ENCODE results near the gene PGP. TPM values are rescaled to one million over a fixed set of nuclear protein-coding genes. Genes with fewer than 3 reads are reported as not detected.
A peak's percentile ranks its signal among the peaks of the same experiment; 100 is the strongest.

The PGP gene
- total RNA-seq, 2 experiments from 2014 or later: 11.5 to 15.0 TPM

DNA sequence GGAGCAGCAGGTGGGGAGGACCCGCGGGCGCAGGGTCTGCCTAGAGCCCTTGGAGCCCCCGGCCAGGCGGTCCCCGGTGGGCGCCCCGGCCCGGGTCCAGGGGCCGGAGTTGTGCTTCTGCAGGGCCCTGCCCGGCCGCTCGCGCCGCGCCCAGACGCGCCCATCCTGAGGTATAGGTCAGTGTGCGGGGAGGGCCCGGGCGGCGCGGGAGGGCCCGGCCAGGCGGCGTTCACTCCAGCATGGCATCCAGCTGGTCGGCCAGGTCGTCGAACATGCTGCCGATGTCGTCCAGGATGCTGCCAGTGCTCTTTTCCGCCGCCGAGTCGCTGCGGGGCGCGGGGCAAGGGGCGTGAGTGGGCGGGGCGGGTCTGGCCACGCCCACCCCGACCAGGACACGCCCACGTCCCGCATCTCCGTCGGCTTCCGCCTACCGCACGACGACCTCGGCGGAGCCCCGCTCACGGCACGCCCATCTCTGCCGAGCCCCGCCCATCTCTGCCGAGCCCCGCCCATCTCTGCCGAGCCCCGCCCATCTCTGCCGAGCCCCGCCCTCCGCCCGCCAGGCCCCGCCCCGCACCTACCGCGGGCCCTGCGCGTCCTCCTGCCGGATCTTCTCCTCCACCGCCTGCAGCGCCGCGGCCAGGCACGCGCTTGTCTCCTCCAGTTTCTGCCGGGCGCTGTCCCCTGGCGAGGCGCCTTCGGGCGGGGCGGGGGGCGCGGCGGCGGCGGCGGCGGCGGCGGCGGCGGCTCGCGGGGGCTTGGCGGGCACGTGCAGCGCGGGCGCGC, 36.1 kb downstream of the PGP start:
- ChIA-PET POLR2A (no interaction called here), CTCF (no interaction called here)
- H3K4me3 Mint-ChIP-seq: no peak overlapping the region
- peaks cover 16% of the 10 kb centered on the region for H3K36me3 Mint-ChIP-seq (ENCODE audit: low read depth)
- no peaks in the 10 kb centered on the region for H3K27me3 Mint-ChIP-seq
- peak; percentile 70 for DNase-seq
- no peaks in the 10 kb centered on the region for H3K9me3 Mint-ChIP-seq (ENCODE audit: low read depth)
- ATAC-seq: peak; percentile 80
- H3K27ac Mint-ChIP-seq: no peak overlapping the region
- H3K4me1 Mint-ChIP-seq: no peaks in the 10 kb centered on the region
- intact Hi-C loops (cut with DNase I, micrococcal nuclease): loop anchor here in 1 of 2 experiments (1.0 kb wide), 4 partner anchors 27 to 359 kb away; partner anchors contain the start of genes E4F1 and MLST8

DNA sequence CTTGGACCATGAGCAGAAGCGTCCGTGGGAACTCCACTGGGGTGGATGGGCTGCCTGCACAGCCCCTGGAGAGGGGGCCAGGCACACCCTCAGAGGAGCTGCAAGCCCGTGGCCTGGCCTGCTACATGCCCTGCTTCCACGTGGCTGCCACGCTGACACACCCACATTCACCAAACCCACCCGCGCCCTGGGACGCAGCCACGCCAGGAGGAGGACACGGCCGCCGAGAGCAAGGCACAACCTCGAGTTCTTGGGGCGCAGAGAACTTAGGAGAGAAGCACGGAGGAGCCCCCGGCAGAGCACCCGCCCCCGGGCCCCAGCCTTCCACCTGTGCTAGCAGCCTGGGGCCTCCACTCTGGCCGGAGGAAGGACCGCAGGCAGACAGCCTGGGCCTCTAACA, 37.1 kb downstream of the PGP start:
- no peaks in the 10 kb centered on the region for H3K4me1 Mint-ChIP-seq
- POLR2A ChIA-PET: no interaction called here
- no peaks in the 10 kb centered on the region for H3K9me3 Mint-ChIP-seq (ENCODE audit: low read depth)
- H3K4me3 Mint-ChIP-seq: no peak overlapping the region
- ATAC-seq (no peak), DNase-seq (no peak)
- intact Hi-C loops (cut with DNase I, micrococcal nuclease): no loop called here
- H3K27me3 Mint-ChIP-seq: no peaks in the 10 kb centered on the region
- CTCF ChIA-PET: no interaction called here
- H3K36me3 Mint-ChIP-seq (ENCODE audit: low read depth): peaks cover 18% of the 10 kb centered on the region
- H3K27ac Mint-ChIP-seq: no peak overlapping the region

DNA sequence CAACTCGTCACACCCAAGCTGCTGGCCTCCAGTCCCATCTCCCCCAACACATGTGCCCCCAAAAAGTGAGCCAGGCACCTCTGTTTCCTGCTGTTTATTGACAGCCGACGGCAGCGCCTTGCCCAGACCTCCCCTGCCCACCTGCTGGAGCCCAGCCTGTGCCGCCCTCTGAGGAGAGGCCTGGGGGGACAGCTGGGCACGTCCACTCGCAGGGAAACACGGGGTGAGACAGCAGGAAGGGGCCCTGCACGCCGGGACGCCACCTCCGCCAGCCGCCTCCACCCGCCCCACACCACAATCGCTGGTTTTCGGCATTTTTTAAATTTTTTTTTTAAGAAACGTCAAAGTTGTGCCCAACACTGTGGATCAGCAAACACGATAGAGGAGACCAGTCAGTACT, 37.5 kb downstream of the PGP start:
- DNase-seq: no peak
- H3K9me3 Mint-ChIP-seq (ENCODE audit: low read depth): no peaks in the 10 kb centered on the region
- ATAC-seq: no peak
- ChIA-PET POLR2A (no interaction called here), CTCF (no interaction called here)
- intact Hi-C loops (cut with DNase I, micrococcal nuclease): no loop called here
- no peak overlapping the region for H3K27ac Mint-ChIP-seq
- no peaks in the 10 kb centered on the region for H3K4me1 Mint-ChIP-seq
- no peaks in the 10 kb centered on the region for H3K27me3 Mint-ChIP-seq
- no peak overlapping the region for H3K4me3 Mint-ChIP-seq
- peaks cover 18% of the 10 kb centered on the region for H3K36me3 Mint-ChIP-seq (ENCODE audit: low read depth)

DNA sequence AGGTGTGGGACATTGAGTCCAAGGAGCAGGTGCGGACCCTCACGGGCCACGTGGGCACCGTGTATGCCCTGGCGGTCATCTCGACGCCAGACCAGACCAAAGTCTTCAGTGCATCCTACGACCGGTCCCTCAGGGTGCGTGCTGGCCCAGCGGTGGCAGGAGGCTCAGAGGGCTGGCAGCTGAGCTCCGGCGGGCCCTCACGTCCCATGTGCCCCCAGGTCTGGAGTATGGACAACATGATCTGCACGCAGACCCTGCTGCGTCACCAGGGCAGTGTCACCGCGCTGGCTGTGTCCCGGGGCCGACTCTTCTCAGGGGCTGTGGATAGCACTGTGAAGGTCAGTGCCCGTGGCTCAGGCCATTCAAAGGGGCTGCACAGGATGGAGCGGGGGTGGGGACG, 38.6 kb downstream of the PGP start:
- peaks cover 18% of the 10 kb centered on the region for H3K36me3 Mint-ChIP-seq (ENCODE audit: low read depth)
- POLR2A ChIA-PET: no interaction called here
- H3K27me3 Mint-ChIP-seq: no peaks in the 10 kb centered on the region
- H3K4me1 Mint-ChIP-seq: no peaks in the 10 kb centered on the region
- no peaks in the 10 kb centered on the region for H3K9me3 Mint-ChIP-seq (ENCODE audit: low read depth)
- H3K4me3 Mint-ChIP-seq: no peak overlapping the region
- DNase-seq: no peak
- CTCF ChIA-PET: no interaction called here
- no peak for ATAC-seq
- intact Hi-C loops (cut with DNase I, micrococcal nuclease): no loop called here
- H3K27ac Mint-ChIP-seq: no peak overlapping the region

DNA sequence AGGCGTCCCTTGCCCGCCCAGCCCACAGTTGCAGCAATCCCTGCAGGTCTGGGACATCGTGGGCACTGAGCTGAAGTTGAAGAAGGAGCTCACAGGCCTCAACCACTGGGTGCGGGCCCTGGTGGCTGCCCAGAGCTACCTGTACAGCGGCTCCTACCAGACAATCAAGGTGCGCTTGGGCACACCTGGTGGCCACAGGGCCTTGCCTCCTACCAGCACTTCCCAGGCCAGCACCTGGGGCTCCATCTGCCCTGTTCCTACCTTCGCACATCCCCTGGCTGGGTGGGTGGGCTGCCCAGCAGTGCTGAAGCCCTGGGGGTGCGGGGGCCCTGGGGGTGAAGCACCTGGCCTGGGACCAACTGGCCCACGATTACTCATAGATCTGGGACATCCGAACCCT, 39.2 kb downstream of the PGP start:
- Mint-ChIP-seq H3K4me3 (no peak overlapping the region), H3K36me3 (ENCODE audit: low read depth) (peaks cover 18% of the 10 kb centered on the region), H3K9me3 (ENCODE audit: low read depth) (no peaks in the 10 kb centered on the region), H3K4me1 (no peaks in the 10 kb centered on the region), H3K27me3 (no peaks in the 10 kb centered on the region), H3K27ac (no peak overlapping the region)
- ATAC-seq (no peak), DNase-seq (no peak)
- ChIA-PET CTCF (no interaction called here), POLR2A (no interaction called here)
- intact Hi-C loops (cut with DNase I, micrococcal nuclease): no loop called here

DNA sequence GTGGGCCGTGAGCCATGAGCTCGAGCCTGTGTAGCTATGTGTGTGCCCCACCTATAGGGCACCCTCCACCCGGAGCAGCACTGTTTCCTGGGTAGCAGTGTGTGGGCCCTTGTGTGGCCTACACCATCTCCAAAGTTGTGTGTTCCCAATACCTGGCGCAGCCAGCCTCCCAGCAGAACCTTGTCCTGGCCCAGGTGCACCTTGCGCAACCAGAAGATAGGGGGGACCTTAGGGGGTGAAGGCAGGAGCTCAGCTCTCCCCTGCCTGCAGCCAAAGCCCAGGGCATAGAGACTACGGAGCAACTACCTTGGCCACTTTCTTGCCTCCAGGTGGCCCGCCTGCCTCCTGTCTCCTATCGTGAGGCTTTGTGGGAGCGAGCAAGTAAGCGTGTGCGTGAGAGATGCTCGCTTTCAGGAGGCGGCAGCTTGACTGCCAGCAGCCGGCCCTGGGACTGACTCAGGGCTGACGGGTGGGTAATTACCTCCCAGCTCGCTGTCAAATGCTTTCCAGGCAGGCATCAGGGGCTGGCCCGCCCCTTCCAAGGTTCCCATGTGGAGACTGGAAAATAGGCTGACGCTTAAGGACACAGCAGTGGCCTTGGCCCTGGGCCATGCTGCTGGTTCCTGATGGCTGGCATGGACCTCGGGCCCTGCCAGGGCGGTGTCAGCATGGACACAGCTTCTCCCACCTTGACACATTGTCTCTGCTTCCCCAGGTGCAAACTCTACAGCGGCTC, 40.1 kb downstream of the PGP start:
- Mint-ChIP-seq H3K27me3 (no peaks in the 10 kb centered on the region), H3K9me3 (ENCODE audit: low read depth) (no peaks in the 10 kb centered on the region), H3K4me1 (no peaks in the 10 kb centered on the region), H3K27ac (no peak overlapping the region), H3K4me3 (no peak overlapping the region), H3K36me3 (ENCODE audit: low read depth) (peaks cover 18% of the 10 kb centered on the region)
- ChIA-PET CTCF (interaction anchor here (0.6 kb wide), 1 partner anchor 152 kb away, joined by 3 read pairs; no protein-coding TSS in a partner anchor), POLR2A (no interaction called here)
- no peak for ATAC-seq
- intact Hi-C loops (cut with DNase I, micrococcal nuclease): no loop called here
- no peak for DNase-seq

DNA sequence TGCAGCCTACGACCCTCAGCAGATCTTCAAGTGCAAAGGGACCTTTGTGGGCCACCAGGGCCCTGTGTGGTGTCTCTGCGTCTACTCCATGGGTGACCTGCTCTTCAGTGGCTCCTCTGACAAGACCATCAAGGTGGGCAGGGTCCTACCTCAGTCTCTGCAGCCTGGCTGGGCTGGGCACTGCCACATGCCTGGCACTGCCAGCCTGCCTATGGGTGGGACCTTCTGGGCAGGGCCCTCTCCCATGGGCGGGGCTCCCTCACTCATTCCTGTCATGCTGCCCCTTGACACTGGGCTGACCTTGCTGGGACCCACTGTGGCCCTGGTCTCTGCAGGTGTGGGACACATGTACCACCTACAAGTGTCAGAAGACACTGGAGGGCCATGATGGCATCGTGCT, 40.7 kb downstream of the PGP start:
- intact Hi-C loops (cut with DNase I, micrococcal nuclease): no loop called here
- H3K27me3 Mint-ChIP-seq: no peaks in the 10 kb centered on the region
- H3K27ac Mint-ChIP-seq: no peak overlapping the region
- no peak for ATAC-seq
- ChIA-PET POLR2A (no interaction called here), CTCF (no interaction called here)
- no peak for DNase-seq
- H3K9me3 Mint-ChIP-seq (ENCODE audit: low read depth): no peaks in the 10 kb centered on the region
- no peak overlapping the region for H3K4me3 Mint-ChIP-seq
- H3K36me3 Mint-ChIP-seq (ENCODE audit: low read depth): peaks cover 18% of the 10 kb centered on the region
- no peaks in the 10 kb centered on the region for H3K4me1 Mint-ChIP-seq

DNA sequence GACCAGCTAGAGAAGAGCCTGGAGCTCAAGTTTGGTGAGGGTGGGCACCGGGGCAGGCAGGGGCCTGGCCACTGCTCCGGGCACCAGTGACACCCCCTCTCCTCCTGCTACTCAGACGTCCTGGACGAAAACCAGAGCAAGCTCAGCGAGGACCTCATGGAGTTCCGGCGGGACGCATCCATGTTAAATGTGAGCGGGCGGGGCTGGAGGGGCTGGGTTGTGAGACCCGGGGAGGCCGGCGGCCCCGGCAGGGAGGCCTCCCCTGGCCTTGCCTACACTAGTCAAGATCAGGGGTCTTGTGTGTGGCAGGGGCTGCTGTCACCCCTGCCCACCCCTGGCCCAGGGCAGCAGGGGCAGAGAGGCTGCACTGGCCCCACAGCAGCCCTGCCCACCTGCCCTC, 41.3 kb downstream of the PGP start:
- POLR2A ChIA-PET: interaction anchor here (1.3 kb wide), 1 partner anchor 18 kb away, joined by 4 read pairs; the partner anchor contains the start of gene TRAF7
- Mint-ChIP-seq H3K4me3 (no peak overlapping the region), H3K36me3 (ENCODE audit: low read depth) (peaks cover 18% of the 10 kb centered on the region), H3K27me3 (no peaks in the 10 kb centered on the region), H3K27ac (no peak overlapping the region), H3K9me3 (ENCODE audit: low read depth) (no peaks in the 10 kb centered on the region), H3K4me1 (no peaks in the 10 kb centered on the region)
- CTCF ChIA-PET: interaction anchor here (1.1 kb wide), 1 partner anchor 21 kb away, joined by 3 read pairs; no protein-coding TSS in a partner anchor
- ATAC-seq (no peak), DNase-seq (no peak)
- intact Hi-C loops (cut with DNase I, micrococcal nuclease): no loop called here

DNA sequence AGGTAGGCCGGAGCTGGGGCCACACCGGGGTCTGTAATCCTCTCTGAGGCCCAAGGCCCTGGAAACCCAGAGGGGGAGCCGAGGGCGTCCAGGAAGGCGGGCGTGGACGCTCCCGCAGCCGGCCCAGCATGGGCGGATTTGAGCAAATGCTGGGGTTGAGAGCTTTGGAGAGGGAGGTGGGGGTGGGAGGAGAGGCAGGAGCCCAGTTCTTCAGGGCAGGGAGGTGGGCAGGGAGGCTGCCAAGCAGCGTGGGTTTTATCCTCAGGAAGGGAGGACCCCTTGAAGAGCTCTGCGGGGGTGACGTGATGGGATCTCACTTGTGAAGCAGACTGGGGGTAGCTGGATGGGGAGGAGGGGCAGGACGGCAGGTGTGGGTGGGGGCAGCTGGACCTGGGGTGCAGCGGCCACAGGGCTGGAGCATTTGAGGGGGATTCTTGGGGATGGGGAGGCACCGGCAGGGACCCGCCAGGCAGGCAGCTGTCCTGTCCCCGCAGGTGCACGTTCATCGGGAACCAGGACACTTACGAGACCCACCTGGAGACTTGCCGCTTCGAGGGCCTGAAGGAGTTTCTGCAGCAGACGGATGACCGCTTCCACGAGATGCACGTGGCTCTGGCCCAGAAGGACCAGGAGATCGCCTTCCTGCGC, 41.8 kb downstream of the PGP start:
- intact Hi-C loops (cut with DNase I, micrococcal nuclease): no loop called here
- CTCF ChIA-PET: interaction anchor here (1.1 kb wide), 1 partner anchor 21 kb away, joined by 3 read pairs; no protein-coding TSS in a partner anchor
- Mint-ChIP-seq H3K27me3 (no peaks in the 10 kb centered on the region), H3K36me3 (ENCODE audit: low read depth) (peaks cover 18% of the 10 kb centered on the region), H3K9me3 (ENCODE audit: low read depth) (no peaks in the 10 kb centered on the region), H3K4me1 (no peaks in the 10 kb centered on the region), H3K4me3 (no peak overlapping the region), H3K27ac (no peak overlapping the region)
- POLR2A ChIA-PET: interaction anchor here (1.3 kb wide), 1 partner anchor 18 kb away, joined by 4 read pairs; the partner anchor contains the start of gene TRAF7
- ATAC-seq (no peak), DNase-seq (no peak)

DNA sequence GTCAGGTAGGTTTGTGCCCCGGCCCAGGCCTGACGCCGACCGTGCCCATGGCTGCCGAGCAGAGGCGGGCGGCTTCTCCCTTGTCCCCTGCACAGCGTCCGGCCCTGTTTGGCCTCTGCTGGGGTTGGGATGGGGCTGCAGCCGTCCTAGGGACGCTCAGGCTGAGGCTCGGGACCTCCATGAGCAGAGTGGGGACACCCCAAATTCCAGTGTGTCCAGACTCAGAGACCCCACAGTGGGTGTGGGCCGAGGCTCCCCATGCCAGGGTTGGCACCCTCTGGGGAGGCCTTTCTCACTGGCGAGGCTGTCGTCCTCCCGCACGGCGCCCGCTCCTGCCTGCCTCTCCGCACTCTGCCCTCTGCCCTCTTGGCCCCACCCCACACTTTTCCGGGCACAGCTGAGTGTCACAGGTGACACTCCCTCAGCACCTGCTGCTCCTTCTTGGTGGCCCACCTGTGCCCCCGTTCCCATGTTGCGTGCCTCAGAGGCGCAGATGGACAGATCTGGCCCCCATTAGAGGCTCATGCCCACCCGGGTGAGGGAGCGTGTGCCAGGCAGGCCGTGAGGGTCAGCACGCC, 43.0 kb downstream of the PGP start:
- no peaks in the 10 kb centered on the region for H3K9me3 Mint-ChIP-seq (ENCODE audit: low read depth)
- DNase-seq (no peak), ATAC-seq (no peak)
- no peak overlapping the region for H3K27ac Mint-ChIP-seq
- no peaks in the 10 kb centered on the region for H3K4me1 Mint-ChIP-seq
- no peaks in the 10 kb centered on the region for H3K27me3 Mint-ChIP-seq
- no peak overlapping the region for H3K4me3 Mint-ChIP-seq
- CTCF ChIA-PET: no interaction called here
- H3K36me3 Mint-ChIP-seq (ENCODE audit: low read depth): peaks cover 15% of the 10 kb centered on the region
- intact Hi-C loops (cut with DNase I, micrococcal nuclease): no loop called here
- POLR2A ChIA-PET: no interaction called here

DNA sequence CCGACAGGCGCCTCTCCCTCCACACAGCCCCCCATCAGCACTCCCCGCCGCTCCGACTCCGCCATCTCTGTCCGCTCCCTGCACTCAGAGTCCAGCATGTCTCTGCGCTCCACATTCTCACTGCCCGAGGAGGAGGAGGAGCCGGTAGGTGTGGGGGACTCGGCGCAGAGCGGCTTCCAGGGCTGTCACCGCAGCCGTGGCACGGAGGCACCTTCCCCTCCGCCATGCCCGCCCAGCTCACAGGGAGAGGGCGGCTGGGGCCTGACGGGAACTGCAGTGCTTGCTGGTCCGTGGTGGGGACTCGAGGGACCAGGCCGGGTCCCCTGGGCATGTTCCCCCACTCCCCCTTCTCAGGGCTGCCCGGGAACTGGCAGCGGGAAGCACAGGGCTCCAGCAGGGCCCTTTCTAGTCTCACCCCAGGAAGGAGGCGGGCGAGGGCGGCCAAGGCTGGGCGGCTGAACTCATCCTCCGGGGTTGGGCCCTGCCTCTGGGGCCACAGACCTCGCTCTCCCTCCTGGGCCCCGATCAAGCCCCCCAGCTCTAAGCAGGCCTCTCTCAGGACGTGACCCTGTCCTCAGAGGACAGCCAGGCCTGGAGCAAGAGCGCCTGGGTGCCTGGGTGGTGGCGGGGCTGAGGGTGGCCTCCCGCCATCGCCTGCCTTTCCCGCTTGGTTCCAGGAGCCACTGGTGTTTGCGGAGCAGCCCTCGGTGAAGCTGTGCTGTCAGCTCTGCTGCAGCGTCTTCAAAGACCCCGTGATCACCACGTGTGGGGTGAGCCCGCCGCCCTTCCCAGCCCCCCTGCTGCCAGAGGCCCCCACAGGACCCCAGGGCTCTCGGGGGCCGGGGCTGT, 43.8 kb downstream of the PGP start:
- H3K36me3 Mint-ChIP-seq (ENCODE audit: low read depth): peaks cover 14% of the 10 kb centered on the region
- CTCF ChIA-PET: no interaction called here
- H3K27me3 Mint-ChIP-seq: no peaks in the 10 kb centered on the region
- ATAC-seq (no peak), DNase-seq (no peak)
- no peak overlapping the region for H3K27ac Mint-ChIP-seq
- intact Hi-C loops (cut with DNase I, micrococcal nuclease): no loop called here
- POLR2A ChIA-PET: no interaction called here
- H3K9me3 Mint-ChIP-seq (ENCODE audit: low read depth): no peaks in the 10 kb centered on the region
- no peaks in the 10 kb centered on the region for H3K4me1 Mint-ChIP-seq
- H3K4me3 Mint-ChIP-seq: no peak overlapping the region

Data from activated CD4-positive, alpha-beta T cell treated with anti-CD3 and anti-CD28 coated beads for 36 hours (primary cell).